ENCODE measurements around the gene MBLAC1.
A peak's percentile ranks its signal among the peaks of the same experiment; 100 is the strongest.
"Not testable (repeated sequence)": the region's sequence is repeated elsewhere in the genome, so short reads cannot be mapped to it uniquely, and the experiment has no call there.

The MBLAC1 gene

DNA sequence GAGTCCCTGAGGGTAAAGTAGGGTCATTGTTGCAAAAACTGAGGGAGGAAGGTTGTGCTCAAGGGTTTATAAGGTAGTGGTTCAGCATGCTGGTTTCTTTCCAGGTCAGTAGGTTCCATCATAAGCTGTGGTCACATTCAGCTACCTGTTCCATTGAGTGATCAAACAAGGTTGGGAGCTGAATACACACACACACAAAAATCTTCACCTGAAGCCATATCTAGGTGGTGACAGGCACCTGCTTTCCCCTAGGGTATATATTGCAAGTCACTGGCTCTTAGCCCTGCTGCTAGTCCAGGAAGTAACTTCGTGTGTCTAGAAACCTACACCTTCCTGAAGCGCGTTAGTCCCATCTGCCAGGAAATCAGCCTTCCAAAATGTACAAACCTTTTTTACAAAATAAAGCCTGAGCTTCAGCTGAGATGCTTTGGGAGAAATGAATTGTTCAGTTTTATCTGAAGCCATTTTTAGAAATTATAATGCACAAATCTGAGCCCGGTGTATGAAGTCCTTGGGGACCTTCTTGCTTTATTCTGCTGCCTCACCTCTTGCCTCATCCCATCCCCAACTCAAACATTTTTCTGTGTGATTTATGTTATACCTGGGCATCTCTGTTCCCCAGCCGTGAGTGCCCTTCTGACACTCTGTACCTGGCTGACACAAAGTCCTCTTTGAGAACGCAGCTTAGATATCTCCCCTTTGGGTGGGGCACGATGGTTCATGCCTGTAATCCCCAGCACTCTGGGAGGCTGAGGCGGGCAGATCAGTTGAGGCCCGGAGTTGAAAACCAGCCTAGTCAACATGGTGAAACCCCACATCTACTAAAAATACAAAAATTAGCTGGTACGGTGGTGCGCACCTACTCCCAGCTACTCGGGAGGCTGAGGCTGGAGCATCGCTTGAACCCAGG lies 11.3 kb downstream of the MBLAC1 start:
- DNase-seq = no peak
- H3K27me3 ChIP-seq (replicated peaks; ENCODE audit: control insufficient read depth, insufficient read depth, low read length, poor library complexity, severe bottlenecking) = no peaks in the 10 kb centered on the region
- H3K4me3 ChIP-seq (ENCODE audit: insufficient read depth, low read depth, low read length, poor library complexity, severe bottlenecking) = no peak overlapping the region
- H3K4me1 ChIP-seq (ENCODE audit: control insufficient read depth, insufficient read depth, low read length, poor library complexity, severe bottlenecking) = no peaks in the 10 kb centered on the region
- H3K36me3 ChIP-seq (ENCODE audit: control insufficient read depth, insufficient read depth, low read length) = no peaks in the 10 kb centered on the region
- H3K9me3 ChIP-seq (ENCODE audit: control insufficient read depth, low read length) = no peaks in the 10 kb centered on the region
- no peak overlapping the region for H3K27ac ChIP-seq (ENCODE audit: insufficient read depth, low read length, poor library complexity, severe bottlenecking)

GRCh38 chr7:100141555-100141949 lies 14.8 kb downstream of the MBLAC1 start:
- Histone ChIP-seq H3K27ac (ENCODE audit: insufficient read depth, low read length, poor library complexity, severe bottlenecking) (no peak overlapping the region), H3K36me3 (ENCODE audit: control insufficient read depth, insufficient read depth, low read length) (no peaks in the 10 kb centered on the region), H3K4me1 (ENCODE audit: control insufficient read depth, insufficient read depth, low read length, poor library complexity, severe bottlenecking) (no peaks in the 10 kb centered on the region), H3K4me3 (ENCODE audit: insufficient read depth, low read depth, low read length, poor library complexity, severe bottlenecking) (no peak overlapping the region), H3K9me3 (ENCODE audit: control insufficient read depth, low read length) (no peaks in the 10 kb centered on the region), H3K27me3 (replicated peaks; ENCODE audit: control insufficient read depth, insufficient read depth, low read length, poor library complexity, severe bottlenecking) (no peaks in the 10 kb centered on the region)
- DNase-seq = no peak

- Histone ChIP-seq H3K4me3 (ENCODE audit: insufficient read depth, low read depth, low read length, poor library complexity, severe bottlenecking) (no peak overlapping the region), H3K9me3 (ENCODE audit: control insufficient read depth, low read length) (no peaks in the 10 kb centered on the region), H3K27me3 (replicated peaks; ENCODE audit: control insufficient read depth, insufficient read depth, low read length, poor library complexity, severe bottlenecking) (no peaks in the 10 kb centered on the region), H3K36me3 (ENCODE audit: control insufficient read depth, insufficient read depth, low read length) (no peaks in the 10 kb centered on the region), H3K4me1 (ENCODE audit: control insufficient read depth, insufficient read depth, low read length, poor library complexity, severe bottlenecking) (no peaks in the 10 kb centered on the region), H3K27ac (ENCODE audit: insufficient read depth, low read length, poor library complexity, severe bottlenecking) (no peak overlapping the region)
- DNase-seq = no peak
Measured at GRCh38 chr7:100142461-100142860, 15.7 kb downstream of the MBLAC1 start.

- not testable (repeated sequence) for H3K4me3 ChIP-seq (ENCODE audit: insufficient read depth, low read depth, low read length, poor library complexity, severe bottlenecking); H3K9me3 ChIP-seq (ENCODE audit: control insufficient read depth, low read length); H3K27ac ChIP-seq (ENCODE audit: insufficient read depth, low read length, poor library complexity, severe bottlenecking); DNase-seq; H3K27me3 ChIP-seq (replicated peaks; ENCODE audit: control insufficient read depth, insufficient read depth, low read length, poor library complexity, severe bottlenecking); H3K36me3 ChIP-seq (ENCODE audit: control insufficient read depth, insufficient read depth, low read length)
- peaks cover 11% of the 10 kb centered on the region for H3K4me1 ChIP-seq (ENCODE audit: control insufficient read depth, insufficient read depth, low read length, poor library complexity, severe bottlenecking)
Measured at GRCh38 chr7:100146350-100146749, 19.6 kb downstream of the MBLAC1 start.

DNA sequence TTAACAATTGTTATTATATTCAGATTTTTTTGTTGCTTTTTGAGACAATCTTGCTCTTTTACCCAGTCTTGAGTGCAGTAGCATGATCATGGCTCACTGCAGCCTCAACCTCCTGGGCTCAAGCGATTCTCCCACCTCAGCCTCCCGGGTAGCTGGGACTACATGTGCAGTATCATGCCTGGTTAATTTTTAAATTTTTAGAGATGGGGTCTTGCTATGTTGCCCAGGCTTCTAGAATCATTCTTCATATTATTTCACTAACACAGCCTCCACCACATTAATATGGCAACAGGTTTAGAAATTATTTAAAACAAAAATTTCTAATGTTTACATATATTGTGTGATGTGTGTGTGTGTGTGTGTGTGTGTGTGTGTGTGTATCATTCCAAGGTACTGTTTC lies 20.5 kb downstream of the MBLAC1 start:
- no peaks in the 10 kb centered on the region for H3K27me3 ChIP-seq (replicated peaks; ENCODE audit: control insufficient read depth, insufficient read depth, low read length, poor library complexity, severe bottlenecking)
- no peaks in the 10 kb centered on the region for H3K9me3 ChIP-seq (ENCODE audit: control insufficient read depth, low read length)
- H3K27ac ChIP-seq (ENCODE audit: insufficient read depth, low read length, poor library complexity, severe bottlenecking) = no peak overlapping the region
- no peak overlapping the region for H3K4me3 ChIP-seq (ENCODE audit: insufficient read depth, low read depth, low read length, poor library complexity, severe bottlenecking)
- peaks cover 3% of the 10 kb centered on the region for H3K36me3 ChIP-seq (ENCODE audit: control insufficient read depth, insufficient read depth, low read length)
- peaks cover 13% of the 10 kb centered on the region for H3K4me1 ChIP-seq (ENCODE audit: control insufficient read depth, insufficient read depth, low read length, poor library complexity, severe bottlenecking)
- no peak for DNase-seq

DNA sequence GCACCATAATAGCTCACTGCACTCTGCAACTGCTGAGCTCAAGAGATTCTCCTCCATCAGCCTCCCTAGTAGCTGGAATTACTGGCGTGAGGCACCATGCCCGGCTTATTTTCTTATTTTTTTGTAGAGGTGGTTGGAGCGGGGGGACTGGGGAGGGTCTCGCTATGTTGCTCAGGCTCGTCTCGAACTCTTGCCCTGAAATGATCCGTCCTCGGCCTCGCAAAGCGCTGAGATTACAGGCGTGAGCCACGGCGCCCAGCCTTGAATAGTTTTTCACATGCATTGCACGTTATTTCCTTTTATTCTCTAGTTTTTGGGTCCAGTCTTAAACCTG lies 21.4 kb downstream of the MBLAC1 start:
- peaks cover 13% of the 10 kb centered on the region for H3K4me1 ChIP-seq (ENCODE audit: control insufficient read depth, insufficient read depth, low read length, poor library complexity, severe bottlenecking)
- no peaks in the 10 kb centered on the region for H3K9me3 ChIP-seq (ENCODE audit: control insufficient read depth, low read length)
- no peaks in the 10 kb centered on the region for H3K27me3 ChIP-seq (replicated peaks; ENCODE audit: control insufficient read depth, insufficient read depth, low read length, poor library complexity, severe bottlenecking)
- DNase-seq = no peak
- H3K36me3 ChIP-seq (ENCODE audit: control insufficient read depth, insufficient read depth, low read length) = peaks cover 5% of the 10 kb centered on the region
- peak overlapping the region; percentile 90 for H3K4me3 ChIP-seq (ENCODE audit: insufficient read depth, low read depth, low read length, poor library complexity, severe bottlenecking)
- H3K27ac ChIP-seq (ENCODE audit: insufficient read depth, low read length, poor library complexity, severe bottlenecking) = peak overlapping the region; percentile 97

GRCh38 chr7:100148559-100149328 lies 22.0 kb downstream of the MBLAC1 start, which contains the start of gene LAMTOR4:
Gene LAMTOR4, plus strand, starts transcription at chr7:100148918. Its CDS starts 55 bp downstream, at chr7:100148973.
- peak; percentile 98 to 99 (median 98) for DNase-seq
- Histone ChIP-seq H3K36me3 (ENCODE audit: control insufficient read depth, insufficient read depth, low read length) (peaks cover 11% of the 10 kb centered on the region), H3K27me3 (replicated peaks; ENCODE audit: control insufficient read depth, insufficient read depth, low read length, poor library complexity, severe bottlenecking) (no peaks in the 10 kb centered on the region), H3K9me3 (ENCODE audit: control insufficient read depth, low read length) (no peaks in the 10 kb centered on the region), H3K4me3 (ENCODE audit: insufficient read depth, low read depth, low read length, poor library complexity, severe bottlenecking) (peak within 1 kb of the TSS; percentile 90), H3K4me1 (ENCODE audit: control insufficient read depth, insufficient read depth, low read length, poor library complexity, severe bottlenecking) (peaks cover 13% of the 10 kb centered on the region), H3K27ac (ENCODE audit: insufficient read depth, low read length, poor library complexity, severe bottlenecking) (peak within 1 kb of the TSS; percentile 97)

- Histone ChIP-seq H3K36me3 (ENCODE audit: control insufficient read depth, insufficient read depth, low read length) (peaks cover 37% of the 10 kb centered on the region), H3K27ac (ENCODE audit: insufficient read depth, low read length, poor library complexity, severe bottlenecking) (peak overlapping the region; percentile 27), H3K27me3 (replicated peaks; ENCODE audit: control insufficient read depth, insufficient read depth, low read length, poor library complexity, severe bottlenecking) (no peaks in the 10 kb centered on the region), H3K9me3 (ENCODE audit: control insufficient read depth, low read length) (no peaks in the 10 kb centered on the region), H3K4me3 (ENCODE audit: insufficient read depth, low read depth, low read length, poor library complexity, severe bottlenecking) (no peak overlapping the region), H3K4me1 (ENCODE audit: control insufficient read depth, insufficient read depth, low read length, poor library complexity, severe bottlenecking) (peaks cover 22% of the 10 kb centered on the region)
- DNase-seq = no peak
Measured at GRCh38 chr7:100152404-100152803, 25.6 kb downstream of the MBLAC1 start.

DNA sequence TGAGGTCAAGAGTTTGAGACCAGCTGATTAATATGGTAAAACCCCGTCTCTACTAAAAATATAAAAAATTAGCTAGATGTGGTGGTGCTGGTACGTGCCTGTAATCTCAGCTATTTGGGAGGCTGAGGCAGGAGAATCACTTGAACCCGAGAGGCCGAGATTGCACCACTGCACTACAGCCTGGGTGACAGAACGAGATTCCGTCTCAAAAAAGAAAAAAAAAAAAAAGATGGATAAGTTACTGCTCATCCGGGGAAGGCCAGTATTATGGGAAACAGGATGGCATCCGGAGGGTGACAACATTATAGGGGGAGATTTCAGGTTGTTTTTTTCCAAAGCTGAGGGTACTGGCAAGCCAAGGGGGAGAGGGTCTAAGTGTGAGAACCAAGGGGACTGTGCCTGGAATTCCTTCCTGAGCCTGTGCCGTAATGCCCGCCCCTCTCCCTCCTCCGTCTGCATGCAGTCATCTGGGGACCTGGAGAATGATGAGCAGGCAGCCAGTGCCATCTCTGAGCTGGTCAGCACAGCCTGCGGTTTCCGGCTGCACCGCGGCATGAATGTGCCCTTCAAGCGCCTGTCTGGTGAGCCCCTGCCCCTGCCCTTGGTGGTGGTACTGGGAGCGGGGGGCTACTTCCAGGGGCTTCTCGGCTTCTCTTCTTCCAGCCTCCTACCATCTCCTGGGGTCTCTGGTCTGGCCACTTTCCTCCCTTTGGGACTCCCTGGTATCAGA lies 26.3 kb downstream of the MBLAC1 start:
- Histone ChIP-seq H3K4me3 (ENCODE audit: insufficient read depth, low read depth, low read length, poor library complexity, severe bottlenecking) (no peak overlapping the region), H3K27ac (ENCODE audit: insufficient read depth, low read length, poor library complexity, severe bottlenecking) (no peak overlapping the region), H3K36me3 (ENCODE audit: control insufficient read depth, insufficient read depth, low read length) (peaks cover 37% of the 10 kb centered on the region), H3K4me1 (ENCODE audit: control insufficient read depth, insufficient read depth, low read length, poor library complexity, severe bottlenecking) (peaks cover 26% of the 10 kb centered on the region), H3K9me3 (ENCODE audit: control insufficient read depth, low read length) (no peaks in the 10 kb centered on the region), H3K27me3 (replicated peaks; ENCODE audit: control insufficient read depth, insufficient read depth, low read length, poor library complexity, severe bottlenecking) (no peaks in the 10 kb centered on the region)
- DNase-seq = no peak
